GM06990 (cell line): ENCODE measurements around the gene SCRG1.

Experiments used
- DNase-seq: peaks from one replicate; pipeline ENCODE4 v3.0.0-alpha.2; 2011; ENCODE audit not compliant: insufficient read length; ENCODE audit errors: extremely low read depth
- H3K27me3 ChIP-seq: replicated peaks from 2 replicates; pipeline ENCODE4 v1.6.0; 2011; ENCODE audit warnings: low read length; ENCODE audit not compliant: control insufficient read depth, insufficient read depth
- H3K36me3 ChIP-seq: 2 replicates; pipeline ENCODE4 v1.5.1; 2011; ENCODE audit warnings: low read length; ENCODE audit not compliant: control insufficient read depth, insufficient read depth
- H3K4me3 ChIP-seq: replicated peaks from 2 replicates; pipeline ENCODE4 v1.5.1; 2011; ENCODE audit warnings: low read depth, mild to moderate bottlenecking, control low read depth, low read length
- CTCF ChIP-seq: IDR thresholded peaks from 2 replicates; pipeline ENCODE4 v1.5.1; 2011; ENCODE audit warnings: low read length, control low read depth, mild to moderate bottlenecking, inconsistent platforms; ENCODE audit not compliant: insufficient read depth, poor library complexity, severe bottlenecking

Gene SCRG1

GRCh38 chr4:173398220-173398619, 696 bp downstream of the SCRG1 start:
- H3K36me3 ChIP-seq, result no peaks in the 10 kb centered on the region
- no peak overlapping the region for H3K4me3 ChIP-seq
- no peak for TF ChIP-seq CTCF
- no peak for DNase-seq
- H3K27me3 ChIP-seq, result no peaks in the 10 kb centered on the region

- H3K27me3 ChIP-seq, result no peaks in the 10 kb centered on the region
- H3K4me3 ChIP-seq, result no peak overlapping the region
- DNase-seq, result no peak
- no peaks in the 10 kb centered on the region for H3K36me3 ChIP-seq
- TF ChIP-seq CTCF, result no peak
These were observed 1.3 kb downstream of the SCRG1 start for GRCh38 chr4:173397604-173398003.

- no peak for DNase-seq
- TF ChIP-seq CTCF, result no peak
- no peak overlapping the region for H3K4me3 ChIP-seq
These were observed 7.2 kb downstream of the SCRG1 start for GRCh38 chr4:173391701-173392100.

GRCh38 chr4:173386751-173387150, 12.2 kb downstream of the SCRG1 start:
- DNase-seq, result no peak
- Histone ChIP-seq H3K27me3 (no peaks in the 10 kb centered on the region), H3K36me3 (no peaks in the 10 kb centered on the region), H3K4me3 (no peak overlapping the region)
- no peak for TF ChIP-seq CTCF

More at GRCh38 chr4:173391701-173392100, 7.2 kb downstream of the SCRG1 start:
- H3K27me3 ChIP-seq, result no peaks in the 10 kb centered on the region
- no peaks in the 10 kb centered on the region for H3K36me3 ChIP-seq

GRCh38 chr4:173382349-173382748, 16.6 kb downstream of the SCRG1 start:
- no peak for DNase-seq
- Histone ChIP-seq H3K4me3 (no peak overlapping the region), H3K36me3 (no peaks in the 10 kb centered on the region; the same call in 1 of the 2 replicates), H3K27me3 (no peaks in the 10 kb centered on the region)
- TF ChIP-seq CTCF, result no peak

GRCh38 chr4:173381610-173382009, 17.3 kb downstream of the SCRG1 start:
- no peak overlapping the region for H3K4me3 ChIP-seq
- no peaks in the 10 kb centered on the region for H3K27me3 ChIP-seq
- TF ChIP-seq CTCF, result no peak
- DNase-seq, result no peak
- H3K36me3 ChIP-seq, result no peaks in the 10 kb centered on the region; the same call in 1 of the 2 replicates
